ENCODE measurements around the gene SCFD2. TPM values are rescaled to one million over a fixed set of nuclear protein-coding genes. Genes with fewer than 3 reads are reported as not detected.
"Not testable (repeated sequence)": the region's sequence is repeated elsewhere in the genome, so short reads cannot be mapped to it uniquely, and the experiment has no call there.

The SCFD2 gene
- total and polyA plus RNA-seq, 4 donors = 5.2 to 28.7 (median 16.4) TPM

GRCh38 chr4:53040851-53041250, 325.0 kb downstream of the SCFD2 start:
- Histone ChIP-seq H3K27me3 (ENCODE audit: control insufficient read depth in 3 of 3, insufficient read depth in 3 of 3, low read length in 2 of 3) (no peaks in the 10 kb centered on the region), H3K4me3 (no peak overlapping the region), H3K9ac (ENCODE audit: insufficient read depth in 1 of 2, low read length in 2 of 2) (no peak overlapping the region), H3K27ac (ENCODE audit: low read depth in 1 of 2, low read length in 1 of 2) (no peak overlapping the region), H3K4me1 (ENCODE audit: control insufficient read depth in 5 of 5, insufficient read depth in 5 of 5, low read length in 5 of 5) (peaks cover 0 to 8% (median 0%) of the 10 kb centered on the region in 5 donors), H3K36me3 (ENCODE audit: control insufficient read depth in 4 of 4, insufficient read depth in 4 of 4, low read length in 4 of 4) (no peaks in the 10 kb centered on the region), H3K9me3 (ENCODE audit: control insufficient read depth in 4 of 4, insufficient read depth in 3 of 4, low read length in 3 of 4) (no peaks in the 10 kb centered on the region)
- ATAC-seq (ENCODE audit: insufficient read depth, low FRiP score) (no peak), DNase-seq (no peak)
- TF ChIP-seq, protein P1, sequence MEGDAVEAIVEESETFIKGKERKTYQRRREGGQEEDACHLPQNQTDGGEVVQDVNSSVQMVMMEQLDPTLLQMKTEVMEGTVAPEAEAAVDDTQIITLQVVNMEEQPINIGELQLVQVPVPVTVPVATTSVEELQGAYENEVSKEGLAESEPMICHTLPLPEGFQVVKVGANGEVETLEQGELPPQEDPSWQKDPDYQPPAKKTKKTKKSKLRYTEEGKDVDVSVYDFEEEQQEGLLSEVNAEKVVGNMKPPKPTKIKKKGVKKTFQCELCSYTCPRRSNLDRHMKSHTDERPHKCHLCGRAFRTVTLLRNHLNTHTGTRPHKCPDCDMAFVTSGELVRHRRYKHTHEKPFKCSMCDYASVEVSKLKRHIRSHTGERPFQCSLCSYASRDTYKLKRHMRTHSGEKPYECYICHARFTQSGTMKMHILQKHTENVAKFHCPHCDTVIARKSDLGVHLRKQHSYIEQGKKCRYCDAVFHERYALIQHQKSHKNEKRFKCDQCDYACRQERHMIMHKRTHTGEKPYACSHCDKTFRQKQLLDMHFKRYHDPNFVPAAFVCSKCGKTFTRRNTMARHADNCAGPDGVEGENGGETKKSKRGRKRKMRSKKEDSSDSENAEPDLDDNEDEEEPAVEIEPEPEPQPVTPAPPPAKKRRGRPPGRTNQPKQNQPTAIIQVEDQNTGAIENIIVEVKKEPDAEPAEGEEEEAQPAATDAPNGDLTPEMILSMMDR (IDR thresholded peaks at IDR 0.05; ENCODE audit: control extremely low read depth, extremely low read depth) = no peak
- WGBS, 2 donors = 83 to 86% methylated on average over 2 of the region's 2 CpGs

DNA sequence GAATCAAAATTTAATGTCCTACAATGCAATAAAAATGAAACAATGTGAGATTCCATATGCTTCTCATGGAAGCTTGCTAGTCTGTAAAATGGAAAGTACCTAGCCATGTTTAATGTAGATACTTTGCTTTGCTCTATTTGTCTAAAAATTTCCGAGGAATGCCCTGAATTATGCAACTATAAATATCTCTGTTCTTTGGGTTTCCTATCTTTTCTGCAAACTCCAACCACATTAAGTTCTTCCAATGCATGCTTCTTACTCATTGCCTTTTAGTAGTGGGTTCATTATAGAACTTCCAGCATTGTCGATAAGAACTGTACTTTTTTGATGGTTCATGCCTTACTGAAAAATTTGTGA, 325.4 kb downstream of the SCFD2 start:
- H3K9ac ChIP-seq (ENCODE audit: insufficient read depth in 1 of 2, low read length in 2 of 2) = no peak overlapping the region
- peaks cover 0 to 8% (median 0%) of the 10 kb centered on the region in 5 donors for H3K4me1 ChIP-seq (ENCODE audit: control insufficient read depth in 5 of 5, insufficient read depth in 5 of 5, low read length in 5 of 5)
- H3K36me3 ChIP-seq (ENCODE audit: control insufficient read depth in 4 of 4, insufficient read depth in 4 of 4, low read length in 4 of 4) = no peaks in the 10 kb centered on the region
- no peak for ATAC-seq (ENCODE audit: insufficient read depth, low FRiP score)
- no peak for DNase-seq
- H3K4me3 ChIP-seq = no peak overlapping the region
- no peaks in the 10 kb centered on the region for H3K9me3 ChIP-seq (ENCODE audit: control insufficient read depth in 4 of 4, insufficient read depth in 3 of 4, low read length in 3 of 4)
- H3K27ac ChIP-seq (ENCODE audit: low read depth in 1 of 2, low read length in 1 of 2) = no peak overlapping the region
- 86 to 95% methylated on average over 2 of the region's 2 CpGs for WGBS, 2 donors
- TF ChIP-seq, protein P1 (IDR thresholded peaks at IDR 0.05; ENCODE audit: control extremely low read depth, extremely low read depth) = no peak
- no peaks in the 10 kb centered on the region for H3K27me3 ChIP-seq (ENCODE audit: control insufficient read depth in 3 of 3, insufficient read depth in 3 of 3, low read length in 2 of 3)

GRCh38 chr4:53039741-53040458, 326.0 kb downstream of the SCFD2 start:
- H3K9me3 ChIP-seq (ENCODE audit: control insufficient read depth in 4 of 4, insufficient read depth in 3 of 4, low read length in 3 of 4) = no peaks in the 10 kb centered on the region
- ATAC-seq (ENCODE audit: insufficient read depth, low FRiP score) = no peak
- peaks cover 0 to 5% (median 0%) of the 10 kb centered on the region in 5 donors for H3K4me1 ChIP-seq (ENCODE audit: control insufficient read depth in 5 of 5, insufficient read depth in 5 of 5, low read length in 5 of 5)
- DNase-seq = peak in 1 of 3 donors; percentile 25
- H3K9ac ChIP-seq (ENCODE audit: insufficient read depth in 1 of 2, low read length in 2 of 2) = no peak overlapping the region
- no peak overlapping the region for H3K27ac ChIP-seq (ENCODE audit: low read depth in 1 of 2, low read length in 1 of 2)
- TF ChIP-seq, protein P1 (IDR thresholded peaks at IDR 0.05; ENCODE audit: control extremely low read depth, extremely low read depth) = no peak
- H3K36me3 ChIP-seq (ENCODE audit: control insufficient read depth in 4 of 4, insufficient read depth in 4 of 4, low read length in 4 of 4) = no peaks in the 10 kb centered on the region
- WGBS, 2 donors = 51 to 76% methylated on average over 4 of the region's 4 CpGs
- no peaks in the 10 kb centered on the region for H3K27me3 ChIP-seq (ENCODE audit: control insufficient read depth in 3 of 3, insufficient read depth in 3 of 3, low read length in 2 of 3)
- no peak overlapping the region for H3K4me3 ChIP-seq

DNA sequence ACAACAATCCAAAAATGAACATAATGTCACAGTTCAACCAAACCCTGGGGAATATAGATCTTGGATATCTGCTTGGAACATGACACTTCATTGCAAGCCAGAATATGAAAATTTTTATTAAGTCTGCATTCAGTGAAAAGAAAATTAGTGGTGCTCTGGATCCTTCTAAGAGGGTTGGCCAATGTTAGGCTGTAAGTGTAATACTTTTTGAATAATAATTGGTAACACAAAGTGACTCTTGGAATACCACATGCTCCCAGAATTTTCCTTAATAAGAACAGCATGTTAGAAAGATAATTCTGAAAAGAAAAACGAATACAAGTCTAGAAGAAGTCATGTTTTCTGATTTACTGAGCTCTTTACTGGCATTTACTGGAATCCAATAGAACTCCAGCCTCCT, 328.0 kb downstream of the SCFD2 start:
- Histone ChIP-seq H3K36me3 (ENCODE audit: control insufficient read depth in 4 of 4, insufficient read depth in 4 of 4, low read length in 4 of 4) (no peaks in the 10 kb centered on the region), H3K9ac (ENCODE audit: insufficient read depth in 1 of 2, low read length in 2 of 2) (no peak overlapping the region), H3K9me3 (ENCODE audit: control insufficient read depth in 4 of 4, insufficient read depth in 3 of 4, low read length in 3 of 4) (no peaks in the 10 kb centered on the region), H3K27ac (ENCODE audit: low read depth in 1 of 2, low read length in 1 of 2) (no peak overlapping the region), H3K27me3 (ENCODE audit: control insufficient read depth in 3 of 3, insufficient read depth in 3 of 3, low read length in 2 of 3) (no peaks in the 10 kb centered on the region), H3K4me3 (no peak overlapping the region), H3K4me1 (ENCODE audit: control insufficient read depth in 5 of 5, insufficient read depth in 5 of 5, low read length in 5 of 5) (peaks cover 0 to 2% (median 0%) of the 10 kb centered on the region in 5 donors)
- TF ChIP-seq, protein P1 (IDR thresholded peaks at IDR 0.05; ENCODE audit: control extremely low read depth, extremely low read depth) = no peak
- DNase-seq (no peak), ATAC-seq (ENCODE audit: insufficient read depth, low FRiP score) (no peak)
- WGBS, 2 donors = 77 to 80% methylated on average over 1 of the region's 1 CpG

DNA sequence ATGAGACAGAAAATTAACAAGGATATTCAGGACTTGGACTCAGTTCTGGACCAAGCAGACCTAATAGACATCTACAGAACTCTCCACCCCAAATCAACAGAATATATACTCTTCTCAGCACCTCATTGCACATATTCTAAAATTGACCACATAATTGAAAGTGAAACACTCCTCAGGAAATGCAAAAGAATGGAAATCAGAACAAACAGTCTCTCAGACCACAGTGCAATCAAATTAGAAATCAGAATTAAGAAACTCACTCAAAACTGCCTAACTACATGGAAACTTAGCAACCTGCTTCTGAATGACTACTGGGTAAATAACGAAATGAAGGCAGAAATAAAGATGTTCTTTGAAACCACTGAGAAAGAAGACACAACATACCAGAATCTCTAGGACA, 333.0 kb downstream of the SCFD2 start:
- H3K9ac ChIP-seq (ENCODE audit: insufficient read depth in 1 of 2, low read length in 2 of 2); H3K4me3 ChIP-seq; H3K36me3 ChIP-seq (ENCODE audit: control insufficient read depth in 4 of 4, insufficient read depth in 4 of 4, low read length in 4 of 4); H3K9me3 ChIP-seq (ENCODE audit: control insufficient read depth in 4 of 4, insufficient read depth in 3 of 4, low read length in 3 of 4); H3K4me1 ChIP-seq (ENCODE audit: control insufficient read depth in 5 of 5, insufficient read depth in 5 of 5, low read length in 5 of 5); DNase-seq; H3K27ac ChIP-seq (ENCODE audit: low read depth in 1 of 2, low read length in 1 of 2); ATAC-seq (ENCODE audit: insufficient read depth, low FRiP score); H3K27me3 ChIP-seq (ENCODE audit: control insufficient read depth in 3 of 3, insufficient read depth in 3 of 3, low read length in 2 of 3): not testable (repeated sequence)
- 88 to 89% methylated on average over 1 of the region's 1 CpG for WGBS, 2 donors

Data from lung (tissue), 12 donors.